Measurements from ENCODE around the gene PINLYP.
"Not testable (repeated sequence)": the region's sequence is repeated elsewhere in the genome, so short reads cannot be mapped to it uniquely, and the experiment has no call there.

The PINLYP gene

GRCh38 chr19:43545981-43546380, 29.6 kb upstream of the PINLYP start:
- TF ChIP-seq, protein P1, sequence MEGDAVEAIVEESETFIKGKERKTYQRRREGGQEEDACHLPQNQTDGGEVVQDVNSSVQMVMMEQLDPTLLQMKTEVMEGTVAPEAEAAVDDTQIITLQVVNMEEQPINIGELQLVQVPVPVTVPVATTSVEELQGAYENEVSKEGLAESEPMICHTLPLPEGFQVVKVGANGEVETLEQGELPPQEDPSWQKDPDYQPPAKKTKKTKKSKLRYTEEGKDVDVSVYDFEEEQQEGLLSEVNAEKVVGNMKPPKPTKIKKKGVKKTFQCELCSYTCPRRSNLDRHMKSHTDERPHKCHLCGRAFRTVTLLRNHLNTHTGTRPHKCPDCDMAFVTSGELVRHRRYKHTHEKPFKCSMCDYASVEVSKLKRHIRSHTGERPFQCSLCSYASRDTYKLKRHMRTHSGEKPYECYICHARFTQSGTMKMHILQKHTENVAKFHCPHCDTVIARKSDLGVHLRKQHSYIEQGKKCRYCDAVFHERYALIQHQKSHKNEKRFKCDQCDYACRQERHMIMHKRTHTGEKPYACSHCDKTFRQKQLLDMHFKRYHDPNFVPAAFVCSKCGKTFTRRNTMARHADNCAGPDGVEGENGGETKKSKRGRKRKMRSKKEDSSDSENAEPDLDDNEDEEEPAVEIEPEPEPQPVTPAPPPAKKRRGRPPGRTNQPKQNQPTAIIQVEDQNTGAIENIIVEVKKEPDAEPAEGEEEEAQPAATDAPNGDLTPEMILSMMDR (IDR thresholded peaks at IDR 0.05; ENCODE audit: low read depth, low read length): no peak
- no peaks in the 10 kb centered on the region for H3K27me3 ChIP-seq (ENCODE audit: insufficient read depth, low read depth, severe bottlenecking)
- H3K9me3 ChIP-seq (ENCODE audit: severe bottlenecking): no peaks in the 10 kb centered on the region
- no peak for DNase-seq
- peaks cover 59% of the 10 kb centered on the region for H3K36me3 ChIP-seq
- H3K4me3 ChIP-seq (ENCODE audit: low read depth, low read length): no peak overlapping the region
- H3K27ac ChIP-seq: no peak overlapping the region; the same call in 1 of the 2 replicates

DNA sequence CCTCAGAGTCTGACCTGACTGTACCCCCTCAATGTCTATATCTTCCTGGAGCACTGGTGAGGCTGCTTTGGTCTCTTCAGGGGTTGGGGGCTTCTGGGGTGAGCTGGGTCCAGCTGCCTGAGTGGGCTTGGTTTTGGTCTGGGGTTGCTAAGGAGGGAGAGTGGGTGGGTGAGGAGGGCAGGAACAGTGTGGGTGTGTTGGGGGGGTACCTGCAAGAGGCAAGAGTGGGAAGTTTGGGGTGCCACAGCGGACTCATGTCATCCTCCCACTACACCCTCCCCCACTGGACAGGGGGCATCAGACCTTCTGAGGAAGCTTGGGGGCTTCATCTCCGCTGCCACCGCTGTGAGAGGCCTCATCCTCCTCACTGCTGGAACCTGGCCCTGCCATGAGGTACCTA, 29.0 kb upstream of the PINLYP start:
- Histone ChIP-seq H3K27ac (no peak overlapping the region), H3K9me3 (ENCODE audit: severe bottlenecking) (no peaks in the 10 kb centered on the region), H3K4me3 (ENCODE audit: low read depth, low read length) (no peak overlapping the region), H3K36me3 (peaks cover 59% of the 10 kb centered on the region), H3K27me3 (ENCODE audit: insufficient read depth, low read depth, severe bottlenecking) (no peaks in the 10 kb centered on the region)
- TF ChIP-seq, protein P1 (IDR thresholded peaks at IDR 0.05; ENCODE audit: low read depth, low read length): no peak
- no peak for DNase-seq

DNA sequence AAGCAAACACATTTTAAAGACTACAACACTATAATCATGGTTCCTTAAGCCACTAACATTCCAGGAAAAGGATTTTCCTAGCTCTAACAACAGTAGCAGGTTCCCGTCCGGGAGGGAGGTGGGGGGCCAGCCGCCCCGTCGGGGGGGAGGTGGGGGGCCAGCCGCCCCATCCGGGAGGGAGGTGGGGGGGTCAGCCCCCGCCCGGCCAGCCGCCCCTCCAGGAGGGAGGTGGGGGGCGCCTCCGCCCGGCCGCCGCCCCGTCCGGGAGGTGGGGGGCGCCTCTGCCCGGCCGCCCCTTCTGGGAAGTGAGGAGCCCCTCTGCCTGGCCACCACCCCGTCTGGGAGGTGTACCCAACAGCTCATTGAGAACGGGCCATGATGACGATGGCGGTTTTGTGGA, 27.7 kb upstream of the PINLYP start:
- peaks cover 57% of the 10 kb centered on the region for H3K36me3 ChIP-seq
- H3K9me3 ChIP-seq (ENCODE audit: severe bottlenecking); H3K4me3 ChIP-seq (ENCODE audit: low read depth, low read length); DNase-seq; H3K27ac ChIP-seq; H3K27me3 ChIP-seq (ENCODE audit: insufficient read depth, low read depth, severe bottlenecking): not testable (repeated sequence)

GRCh38 chr19:43548706-43549105, 26.9 kb upstream of the PINLYP start:
- Histone ChIP-seq H3K4me3 (ENCODE audit: low read depth, low read length) (no peak overlapping the region), H3K36me3 (peaks cover 57% of the 10 kb centered on the region), H3K27ac (no peak overlapping the region), H3K27me3 (ENCODE audit: insufficient read depth, low read depth, severe bottlenecking) (no peaks in the 10 kb centered on the region), H3K9me3 (ENCODE audit: severe bottlenecking) (no peaks in the 10 kb centered on the region)
- DNase-seq: no peak
- TF ChIP-seq, protein P1 (IDR thresholded peaks at IDR 0.05; ENCODE audit: low read depth, low read length): no peak

DNA sequence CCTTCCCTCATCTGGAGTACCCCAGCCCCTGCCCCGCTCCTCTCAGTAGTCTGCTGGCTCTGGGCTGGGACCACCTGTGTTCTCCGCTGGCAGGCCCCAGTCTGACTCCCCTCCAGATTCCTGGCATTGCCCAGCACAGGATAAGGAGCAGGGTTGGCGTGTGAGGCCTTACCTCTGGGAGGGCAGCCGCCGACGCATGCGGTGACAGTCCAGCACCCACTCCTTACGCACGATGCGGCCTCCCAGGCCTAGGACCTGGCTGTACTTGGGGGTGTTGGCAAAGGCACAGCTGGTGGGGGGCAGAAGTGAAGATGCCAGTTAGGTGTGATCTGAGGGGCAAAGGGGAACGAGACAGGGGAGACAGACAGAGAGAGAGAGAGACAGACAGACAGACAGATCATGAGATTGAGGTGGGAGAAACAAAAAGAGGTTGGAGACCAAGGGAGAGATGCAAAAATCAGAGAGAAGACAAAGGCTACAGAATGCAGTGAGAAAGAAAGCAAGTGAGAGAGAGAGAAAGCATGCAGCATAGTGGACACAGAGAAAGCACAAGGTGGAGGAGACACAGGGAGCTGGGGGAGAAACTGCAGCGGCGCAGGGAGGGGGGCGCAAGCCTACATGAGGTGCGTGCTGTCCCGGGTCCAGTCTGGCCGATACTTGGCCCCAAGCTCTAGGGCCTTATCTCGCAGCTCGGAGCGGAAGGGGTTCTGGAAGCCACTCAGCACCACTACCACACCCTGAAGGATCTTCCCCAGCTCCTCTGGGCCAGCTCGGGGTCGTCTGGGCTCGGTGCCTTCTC, 24.0 kb upstream of the PINLYP start:
- peaks cover 66% of the 10 kb centered on the region for H3K36me3 ChIP-seq

GRCh38 chr19:43552198-43552450, 23.5 kb upstream of the PINLYP start:
- H3K4me3 ChIP-seq (ENCODE audit: low read depth, low read length): no peak overlapping the region
- peaks cover 67% of the 10 kb centered on the region for H3K36me3 ChIP-seq
- TF ChIP-seq, protein P1 (IDR thresholded peaks at IDR 0.05; ENCODE audit: low read depth, low read length): no peak
- H3K27ac ChIP-seq: no peak overlapping the region
- no peak for DNase-seq
- H3K27me3 ChIP-seq (ENCODE audit: insufficient read depth, low read depth, severe bottlenecking): no peaks in the 10 kb centered on the region
- no peaks in the 10 kb centered on the region for H3K9me3 ChIP-seq (ENCODE audit: severe bottlenecking)

More for the DNA sequence above, 24.0 kb upstream of the PINLYP start:
- TF ChIP-seq, protein P1 (IDR thresholded peaks at IDR 0.05; ENCODE audit: low read depth, low read length): no peak
- H3K4me3 ChIP-seq (ENCODE audit: low read depth, low read length): no peak overlapping the region
- no peak for DNase-seq
- no peaks in the 10 kb centered on the region for H3K27me3 ChIP-seq (ENCODE audit: insufficient read depth, low read depth, severe bottlenecking)
- no peaks in the 10 kb centered on the region for H3K9me3 ChIP-seq (ENCODE audit: severe bottlenecking)
- H3K27ac ChIP-seq: no peak overlapping the region
